ENCODE measurements around the gene SMTN. TPM values are rescaled to one million over a fixed set of nuclear protein-coding genes. Genes with fewer than 3 reads are reported as not detected.

SMTN gene
- total and polyA plus RNA-seq, 12 donors, result 4.6 to 155 (median 88.9) TPM

DNA sequence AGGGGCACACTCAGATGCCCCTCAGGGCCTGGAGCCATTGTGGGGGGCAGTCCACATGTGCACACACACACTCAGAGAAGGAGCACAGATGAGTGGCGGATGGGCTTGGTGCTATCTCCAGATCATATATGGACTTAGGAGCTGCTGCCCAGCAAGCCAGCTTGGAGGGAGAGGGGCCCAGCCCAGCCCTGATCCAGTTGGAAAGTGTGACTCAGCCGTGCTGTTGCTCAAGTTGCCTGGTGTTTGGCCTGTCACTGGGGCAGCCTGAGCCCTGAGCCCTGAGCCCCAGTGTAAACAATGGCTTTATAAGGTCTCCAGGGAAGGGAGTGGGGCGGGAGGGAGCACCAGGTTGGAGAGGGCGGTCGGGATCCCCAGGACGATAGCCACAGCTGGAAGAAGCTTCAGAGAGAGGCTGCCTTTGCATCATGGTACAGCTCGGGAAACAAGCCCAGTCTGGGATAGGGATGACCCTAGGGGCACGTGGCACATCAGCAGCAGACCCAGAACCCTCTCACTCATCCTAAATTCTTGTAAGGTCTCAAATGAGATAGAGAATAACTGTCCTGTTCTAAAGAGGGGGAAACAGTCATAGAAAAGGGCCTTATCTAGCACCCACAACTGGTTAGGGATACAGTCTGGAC, 21.4 kb downstream of the SMTN start:
- no peaks in the 10 kb centered on the region for H3K9me3 ChIP-seq (replicated peaks in 1 of 3)
- WGBS, 4 donors, result 55 to 79% (median 69%) methylated on average over 7 to 8 of the region's 8 CpGs
- peaks cover 0 to 29% of the 10 kb centered on the region in 2 donors for H3K36me3 ChIP-seq (replicated peaks in 1 of 2)
- H3K27ac ChIP-seq, result peak overlapping the region; percentile 46 to 83 (median 66)
- no peak overlapping the region for H3K4me3 ChIP-seq
- H3K27me3 ChIP-seq, result no peaks in the 10 kb centered on the region
- intact Hi-C loops (cut with DNase I), result no loop called here
- peak; percentile 84 to 95 (median 94) for DNase-seq
- TF ChIP-seq CTCF (IDR thresholded peaks at IDR 0.05) (no peak), POLR2A (IDR thresholded peaks at IDR 0.05) (peak in 1 of 2 donors; percentile 18)
- H3K4me1 ChIP-seq (replicated peaks in 1 of 2), result peaks cover 5 to 13% of the 10 kb centered on the region in 2 donors

DNA sequence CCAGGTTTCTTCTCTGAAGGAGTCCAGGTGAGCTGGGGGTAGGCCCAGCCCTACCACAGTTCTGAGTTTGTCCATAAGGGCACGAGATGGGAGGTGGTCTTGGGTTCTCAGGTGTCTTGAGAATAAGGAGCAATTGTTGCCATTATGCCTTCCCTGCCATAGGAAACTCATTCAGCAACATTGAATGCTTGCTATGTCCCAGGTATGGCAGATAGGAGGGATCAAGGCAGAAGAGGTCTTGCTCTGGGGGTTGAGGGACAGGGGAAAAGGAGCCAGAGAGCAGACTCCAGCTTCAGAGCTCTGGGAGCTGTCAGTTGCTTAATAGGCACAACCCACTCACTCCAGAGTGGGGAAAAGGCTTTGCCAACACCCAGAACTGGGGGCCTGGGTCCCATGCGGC, 22.0 kb downstream of the SMTN start:
- Histone ChIP-seq H3K27me3 (no peaks in the 10 kb centered on the region), H3K4me3 (no peak overlapping the region), H3K36me3 (replicated peaks in 1 of 2) (peaks cover 0 to 24% of the 10 kb centered on the region in 2 donors), H3K4me1 (replicated peaks in 1 of 2) (peaks cover 8 to 17% of the 10 kb centered on the region in 2 donors), H3K27ac (peak overlapping the region in 4 of 5 donors; percentile 63 to 83 (median 74)), H3K9me3 (replicated peaks in 1 of 3) (no peaks in the 10 kb centered on the region)
- no peak for DNase-seq
- 70 to 92% (median 90%) methylated on average over 1 to 2 of the region's 2 CpGs for WGBS, 4 donors
- intact Hi-C loops (cut with DNase I), result no loop called here
- TF ChIP-seq POLR2A (IDR thresholded peaks at IDR 0.05) (no peak), CTCF (IDR thresholded peaks at IDR 0.05) (no peak)

DNA sequence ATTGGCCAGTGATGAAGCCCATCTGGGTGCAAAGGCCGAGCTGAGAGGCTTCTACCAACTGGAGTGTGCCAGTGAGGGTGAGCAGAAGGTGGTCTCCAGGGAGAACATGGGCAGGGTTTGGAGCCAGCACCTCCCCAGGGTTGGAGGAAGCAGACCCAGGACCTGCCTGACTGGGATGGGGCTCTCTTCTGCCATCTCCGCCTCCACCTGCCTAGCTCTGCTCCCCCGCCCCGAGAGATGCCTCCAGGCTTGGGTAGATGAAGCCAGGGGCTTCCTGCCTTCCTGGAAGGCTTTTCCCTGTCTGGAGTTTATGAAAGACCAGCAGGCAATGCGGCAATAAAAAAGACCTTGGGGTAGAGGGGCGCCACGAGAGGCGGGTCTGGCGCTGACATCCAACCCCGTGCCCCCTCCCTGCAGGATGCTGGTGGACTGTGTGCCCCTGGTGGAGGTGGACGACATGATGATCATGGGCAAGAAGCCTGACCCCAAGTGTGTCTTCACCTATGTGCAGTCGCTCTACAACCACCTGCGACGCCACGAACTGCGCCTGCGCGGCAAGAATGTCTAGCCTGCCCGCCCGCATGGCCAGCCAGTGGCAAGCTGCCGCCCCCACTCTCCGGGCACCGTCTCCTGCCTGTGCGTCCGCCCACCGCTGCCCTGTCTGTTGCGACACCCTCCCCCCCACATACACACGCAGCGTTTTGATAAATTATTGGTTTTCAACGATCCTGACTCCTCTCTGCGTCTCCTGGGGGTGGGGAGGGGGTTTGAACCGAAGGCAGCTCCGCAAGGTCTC, 23.0 kb downstream of the SMTN start:
- H3K4me1 ChIP-seq (replicated peaks in 1 of 2), result peaks cover 8 to 19% of the 10 kb centered on the region in 2 donors
- no peaks in the 10 kb centered on the region for H3K27me3 ChIP-seq
- DNase-seq, result peak in 1 of 7 donors; percentile 29
- no peak overlapping the region for H3K4me3 ChIP-seq
- H3K27ac ChIP-seq, result peak overlapping the region in 1 of 5 donors; percentile 81
- intact Hi-C loops (cut with DNase I), result no loop called here
- peaks cover 0 to 20% of the 10 kb centered on the region in 2 donors for H3K36me3 ChIP-seq (replicated peaks in 1 of 2)
- H3K9me3 ChIP-seq (replicated peaks in 1 of 3), result no peaks in the 10 kb centered on the region
- WGBS, 4 donors, result 62 to 85% (median 79%) methylated on average over 29 to 33 of the region's 33 CpGs
- TF ChIP-seq CTCF (IDR thresholded peaks at IDR 0.05) (no peak), POLR2A (IDR thresholded peaks at IDR 0.05) (no peak)

GRCh38 chr22:31104869-31105268, 23.8 kb downstream of the SMTN start:
- TF ChIP-seq POLR2A (IDR thresholded peaks at IDR 0.05) (no peak), CTCF (IDR thresholded peaks at IDR 0.05) (peak in 1 of 6 experiments; percentile 26)
- no peaks in the 10 kb centered on the region for H3K27me3 ChIP-seq
- peaks cover 8 to 19% of the 10 kb centered on the region in 2 donors for H3K4me1 ChIP-seq (replicated peaks in 1 of 2)
- H3K9me3 ChIP-seq (replicated peaks in 1 of 3), result no peaks in the 10 kb centered on the region
- H3K27ac ChIP-seq, result peak overlapping the region in 1 of 5 donors; percentile 94
- H3K36me3 ChIP-seq (replicated peaks in 1 of 2), result peaks cover 0 to 12% of the 10 kb centered on the region in 2 donors
- DNase-seq, result no peak
- no peak overlapping the region for H3K4me3 ChIP-seq
- intact Hi-C loops (cut with DNase I), result loop anchor here in 1 of 2 donors (5.0 kb wide), 1 partner anchor 42 kb away; no protein-coding TSS in a partner anchor
- 39 to 65% (median 59%) methylated on average over 12 to 35 of the region's 35 CpGs for WGBS, 4 donors
